Bronchial epithelial cell (primary cell): ENCODE results near the gene DDX49. TPM values are rescaled to one million over a fixed set of nuclear protein-coding genes. Genes with fewer than 3 reads are reported as not detected.

Source experiments
- DNase-seq: peaks from one replicate; pipeline ENCODE4 v3.0.0-alpha.2; 2010; ENCODE audit warnings: low read depth
- FAIRE-seq: peaks from 2 replicates; lab custom pipeline; 2011; peaks lifted over from hg19 to GRCh38; lab: Jason Lieb, UNC
- H3K27me3 ChIP-seq: 2 replicates; pipeline ENCODE4 v1.5.1; 2011; ENCODE audit warnings: low read length; ENCODE audit not compliant: control insufficient read depth, insufficient read depth
- H3K36me3 ChIP-seq: 2 replicates; pipeline ENCODE4 v1.5.1; 2011; ENCODE audit warnings: low read length; ENCODE audit not compliant: control insufficient read depth, insufficient read depth
- H3K4me3 ChIP-seq: 2 replicates; pipeline ENCODE4 v1.5.1; 2011; ENCODE audit warnings: mild to moderate bottlenecking, low read depth, low read length, control low read depth
- total RNA-seq: library from RNA; depleted of rRNA; stranded (reverse); fragments of >200 nt; gene quantifications from 2 replicates; pipeline ENCODE4 v1.2.1, GENCODE V29; 2014
- TF ChIP-seq, protein P1 (sequence below): IDR thresholded peaks from 2 replicates; pipeline ENCODE4 v1.5.1; 2011; ENCODE audit warnings: mild to moderate bottlenecking, moderate library complexity, low read length, control low read depth, inconsistent platforms; ENCODE audit not compliant: insufficient read depth, severe bottlenecking

The DDX49 gene
- total RNA-seq, 1 donor from 2014 or later, result 76.1 TPM

DNA sequence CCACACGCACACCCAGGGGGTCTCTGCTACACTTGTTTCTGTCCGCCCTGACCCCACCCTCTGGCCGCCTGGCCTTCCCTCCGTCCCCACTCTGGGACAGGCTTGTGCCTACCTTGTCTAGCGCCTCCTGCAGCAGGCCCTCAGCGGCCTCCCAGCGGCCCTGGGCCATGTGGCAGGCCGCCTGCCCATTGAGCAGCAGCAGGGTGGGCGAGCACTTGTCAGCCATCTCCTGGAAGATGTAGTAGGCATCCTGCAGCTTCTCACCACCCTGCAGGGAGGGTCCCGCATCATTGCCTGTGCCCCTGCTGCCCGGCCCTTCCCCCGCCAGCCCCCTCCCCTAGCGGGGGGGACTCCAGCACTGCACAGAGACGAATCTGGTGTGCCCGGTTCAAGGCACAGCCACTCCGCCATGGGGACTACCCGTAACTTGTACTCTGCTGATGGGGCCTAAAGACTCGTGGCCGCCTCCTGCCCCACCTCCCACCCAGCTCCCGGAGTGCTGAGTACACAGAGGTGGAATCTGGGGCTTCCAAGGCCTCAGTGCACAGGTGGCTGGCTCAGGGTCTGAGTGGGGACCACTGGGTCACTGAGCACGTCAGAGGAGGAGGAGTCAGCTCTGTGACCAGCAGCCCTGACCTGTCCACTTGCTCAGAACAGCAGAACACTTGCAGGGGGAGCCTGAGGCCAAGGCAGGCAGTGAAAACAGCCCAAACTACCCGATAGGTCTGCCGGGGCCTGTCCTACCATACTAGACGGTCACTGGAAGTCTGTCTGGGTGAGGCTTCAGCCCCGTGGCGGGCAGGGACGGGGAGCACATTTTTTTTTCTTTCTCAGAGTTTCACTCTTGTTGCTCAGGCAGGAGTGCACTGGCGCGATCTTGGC lies 16.1 kb upstream of the DDX49 start:
- TF ChIP-seq, protein P1, sequence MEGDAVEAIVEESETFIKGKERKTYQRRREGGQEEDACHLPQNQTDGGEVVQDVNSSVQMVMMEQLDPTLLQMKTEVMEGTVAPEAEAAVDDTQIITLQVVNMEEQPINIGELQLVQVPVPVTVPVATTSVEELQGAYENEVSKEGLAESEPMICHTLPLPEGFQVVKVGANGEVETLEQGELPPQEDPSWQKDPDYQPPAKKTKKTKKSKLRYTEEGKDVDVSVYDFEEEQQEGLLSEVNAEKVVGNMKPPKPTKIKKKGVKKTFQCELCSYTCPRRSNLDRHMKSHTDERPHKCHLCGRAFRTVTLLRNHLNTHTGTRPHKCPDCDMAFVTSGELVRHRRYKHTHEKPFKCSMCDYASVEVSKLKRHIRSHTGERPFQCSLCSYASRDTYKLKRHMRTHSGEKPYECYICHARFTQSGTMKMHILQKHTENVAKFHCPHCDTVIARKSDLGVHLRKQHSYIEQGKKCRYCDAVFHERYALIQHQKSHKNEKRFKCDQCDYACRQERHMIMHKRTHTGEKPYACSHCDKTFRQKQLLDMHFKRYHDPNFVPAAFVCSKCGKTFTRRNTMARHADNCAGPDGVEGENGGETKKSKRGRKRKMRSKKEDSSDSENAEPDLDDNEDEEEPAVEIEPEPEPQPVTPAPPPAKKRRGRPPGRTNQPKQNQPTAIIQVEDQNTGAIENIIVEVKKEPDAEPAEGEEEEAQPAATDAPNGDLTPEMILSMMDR, result no peak
- no peaks in the 10 kb centered on the region for H3K27me3 ChIP-seq
- DNase-seq (no peak), FAIRE-seq (peak; percentile 47)
- H3K4me3 ChIP-seq, result no peak overlapping the region
- peaks cover 28% of the 10 kb centered on the region for H3K36me3 ChIP-seq

DNA sequence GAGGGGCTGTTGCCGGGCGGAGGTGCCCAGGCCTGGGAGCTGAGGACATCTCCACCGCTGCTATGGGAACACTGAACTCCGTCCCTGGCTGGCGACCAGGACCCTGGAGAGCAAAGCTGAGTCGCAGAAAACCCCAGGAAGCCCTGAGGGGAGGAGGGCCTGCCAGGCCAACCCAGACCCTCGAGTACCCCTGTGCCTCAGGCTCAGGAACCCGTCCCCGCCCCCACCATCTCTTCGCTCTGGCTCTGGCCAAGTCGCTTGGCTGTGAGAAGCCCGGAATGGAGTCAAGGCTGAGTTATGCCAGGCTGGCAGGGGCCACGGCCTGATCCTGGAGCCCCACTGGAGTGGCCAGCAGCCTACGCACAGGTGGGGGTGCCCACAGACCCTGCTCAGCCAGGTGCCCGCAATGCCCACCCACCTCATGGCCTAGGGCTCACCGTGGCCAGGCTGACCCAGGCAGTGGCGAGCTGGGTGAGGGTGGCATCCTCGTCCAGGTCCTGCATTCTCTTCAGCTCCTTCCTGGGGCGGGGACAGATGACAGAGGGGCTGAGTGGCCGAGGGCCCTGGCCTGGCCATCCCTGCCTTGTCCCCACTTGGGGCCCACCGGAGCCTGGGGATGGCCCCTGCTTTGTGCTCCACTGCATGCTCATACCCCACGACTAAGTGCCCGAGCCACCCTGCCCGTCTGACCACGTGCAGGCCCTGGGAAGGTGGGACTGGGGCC lies 15.0 kb upstream of the DDX49 start:
- DNase-seq, result no peak
- H3K36me3 ChIP-seq, result peaks cover 30% of the 10 kb centered on the region
- no peak for FAIRE-seq
- TF ChIP-seq, protein P1, result no peak
- no peak overlapping the region for H3K4me3 ChIP-seq
- H3K27me3 ChIP-seq, result no peaks in the 10 kb centered on the region

DNA sequence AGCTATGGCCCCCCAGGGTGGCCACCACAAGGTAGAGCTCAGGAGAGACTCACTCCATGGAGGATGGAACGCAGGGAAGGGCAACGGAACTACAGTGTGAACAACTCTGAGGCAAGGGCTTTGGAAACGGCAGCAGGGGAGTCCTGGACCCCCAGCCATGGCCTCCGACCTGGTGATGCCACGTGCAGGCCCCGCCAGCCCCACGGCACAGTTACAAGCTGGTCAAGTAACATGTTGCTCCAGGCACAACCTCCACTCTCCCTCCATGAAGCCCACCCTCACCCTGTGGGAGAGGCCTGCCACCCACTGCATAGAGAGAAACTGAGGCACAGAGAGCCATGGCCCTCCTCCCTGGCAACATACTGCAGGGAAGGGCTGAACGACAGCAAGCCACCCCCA lies 14.5 kb upstream of the DDX49 start:
- FAIRE-seq (no peak), DNase-seq (no peak)
- TF ChIP-seq, protein P1, result no peak
- Histone ChIP-seq H3K27me3 (no peaks in the 10 kb centered on the region), H3K4me3 (no peak overlapping the region), H3K36me3 (peaks cover 33% of the 10 kb centered on the region)

DNA sequence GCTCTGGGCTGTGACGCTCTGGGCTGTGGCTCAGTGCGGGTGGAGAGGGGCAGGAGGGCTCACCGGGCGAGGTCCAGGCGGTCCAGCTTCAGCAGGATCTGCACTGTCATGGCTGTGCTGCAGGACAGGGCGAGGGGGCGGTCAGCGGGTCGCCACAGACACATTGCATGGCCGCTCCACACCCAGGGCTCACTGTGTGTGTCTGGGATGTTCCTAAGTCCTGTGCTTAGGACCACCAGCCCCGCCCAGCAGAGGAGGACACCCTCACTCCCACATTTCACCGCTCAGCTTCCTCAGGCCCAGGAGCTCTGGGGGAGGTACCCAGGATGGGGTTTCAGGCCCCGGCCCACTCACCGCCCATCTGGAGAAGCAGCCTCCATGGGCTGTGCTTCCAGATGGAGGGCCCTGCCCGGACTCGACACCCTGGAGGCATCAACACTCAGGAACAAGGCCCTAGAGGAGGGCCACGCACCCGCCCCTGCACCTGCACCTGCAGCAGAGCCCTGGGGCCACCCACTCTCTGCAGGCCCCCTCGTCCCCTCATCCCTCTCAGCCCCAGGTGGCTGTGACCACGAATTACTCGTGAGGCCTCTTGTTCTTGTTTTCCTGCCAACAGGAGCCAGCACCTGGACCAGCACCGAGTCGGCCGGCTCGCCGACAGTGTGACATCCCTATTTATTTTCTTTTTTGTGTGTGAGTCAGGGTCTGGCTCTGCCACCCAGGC lies 13.8 kb upstream of the DDX49 start:
- DNase-seq (no peak), FAIRE-seq (no peak)
- Histone ChIP-seq H3K36me3 (peaks cover 34% of the 10 kb centered on the region), H3K27me3 (no peaks in the 10 kb centered on the region), H3K4me3 (no peak overlapping the region)
- TF ChIP-seq, protein P1, result no peak

DNA sequence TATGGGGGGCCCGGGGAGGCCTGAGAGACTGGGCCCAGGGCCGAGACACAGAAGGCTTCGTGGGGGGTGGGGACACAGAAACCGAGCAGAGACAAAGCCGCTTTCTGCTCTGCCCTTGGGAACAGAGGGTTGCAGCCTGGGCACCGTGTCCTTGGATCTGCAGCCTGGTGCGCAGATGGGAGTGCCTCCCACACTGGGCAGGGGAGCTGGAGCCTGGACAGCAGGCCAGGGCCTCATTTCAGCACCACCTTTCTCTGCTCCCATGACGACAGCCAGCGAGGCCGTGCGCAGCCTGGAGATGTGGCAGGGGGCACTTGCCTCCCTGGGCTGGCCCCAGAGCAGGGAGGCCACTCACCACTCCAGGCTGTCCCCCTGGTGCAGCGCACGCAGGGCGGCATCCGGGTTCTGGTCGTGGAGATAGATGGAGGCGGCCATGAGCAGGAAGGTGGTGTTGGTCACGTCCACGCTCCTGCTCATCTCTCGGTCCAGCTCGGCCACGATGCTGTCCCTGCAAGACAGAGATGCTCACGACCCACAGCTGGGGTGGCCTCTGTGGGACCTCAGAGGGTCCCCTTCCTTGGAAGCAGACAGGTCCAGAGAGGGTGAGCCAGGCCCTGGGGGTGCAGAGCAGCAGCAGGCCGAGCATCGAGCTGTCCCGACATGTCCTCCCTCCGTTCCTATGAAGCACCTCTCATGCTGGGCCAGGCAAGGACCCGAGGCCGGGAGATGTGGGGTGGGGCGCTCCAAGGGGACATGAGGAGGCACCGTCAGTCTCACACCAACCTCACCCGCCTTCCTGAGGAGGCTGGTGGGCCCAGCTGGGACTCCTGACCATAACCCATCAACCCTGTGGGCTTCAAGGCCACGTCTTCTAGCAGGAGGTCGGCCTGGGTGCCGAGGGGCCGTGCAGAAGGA lies 12.7 kb upstream of the DDX49 start:
- FAIRE-seq (no peak), DNase-seq (no peak)
- H3K36me3 ChIP-seq, result peaks cover 38% of the 10 kb centered on the region
- H3K27me3 ChIP-seq, result no peaks in the 10 kb centered on the region
- TF ChIP-seq, protein P1, result no peak
- H3K4me3 ChIP-seq, result no peak overlapping the region
